Astrocyte of the cerebellum (primary cell): ENCODE data around the gene DIS3.
"Not testable (repeated sequence)": the region's sequence is repeated elsewhere in the genome, so short reads cannot be mapped to it uniquely, and the experiment has no call there.

Source experiments
- DNase-seq: peaks from one replicate; pipeline ENCODE4 v3.0.0-alpha.2; 2011; ENCODE audit warnings: low read depth
- H3K4me3 ChIP-seq: 2 replicates; pipeline ENCODE4 v1.5.1; 2011; ENCODE audit warnings: mild to moderate bottlenecking, low read depth, low read length, moderate library complexity
- CTCF ChIP-seq: IDR thresholded peaks from 2 replicates; pipeline ENCODE4 v1.5.1; 2012; ENCODE audit warnings: low read length, low read depth, moderate library complexity, mild to moderate bottlenecking; ENCODE audit errors: missing control alignments
- in situ Hi-C: cut with HindIII; loops from 2 replicates; pipeline ENCODE4 v1.10.0; 2017; ENCODE audit warnings: low sequenced_read_pairs

DIS3 gene

GRCh38 chr13:72726726-72727416 is 54.8 kb downstream of the DIS3 start:
- TF ChIP-seq CTCF = no peak
- H3K4me3 ChIP-seq = peak overlapping the region; percentile 93
- no peak for DNase-seq
- in situ Hi-C loops = no loop called here

GRCh38 chr13:72726185-72726584 is 55.5 kb downstream of the DIS3 start:
- DNase-seq, in situ Hi-C loops: not testable (repeated sequence)
- H3K4me3 ChIP-seq = peak overlapping the region; percentile 93

GRCh38 chr13:72716776-72717175 is 64.9 kb downstream of the DIS3 start:
- no peak for TF ChIP-seq CTCF
- in situ Hi-C loops = no loop called here
- DNase-seq = no peak

More at GRCh38 chr13:72716776-72717175, 64.9 kb downstream of the DIS3 start:
- H3K4me3 ChIP-seq = no peak overlapping the region
